ENCODE measurements around the gene ISOC1.
A peak's percentile ranks its signal among the peaks of the same experiment; 100 is the strongest.

The ISOC1 gene

DNA sequence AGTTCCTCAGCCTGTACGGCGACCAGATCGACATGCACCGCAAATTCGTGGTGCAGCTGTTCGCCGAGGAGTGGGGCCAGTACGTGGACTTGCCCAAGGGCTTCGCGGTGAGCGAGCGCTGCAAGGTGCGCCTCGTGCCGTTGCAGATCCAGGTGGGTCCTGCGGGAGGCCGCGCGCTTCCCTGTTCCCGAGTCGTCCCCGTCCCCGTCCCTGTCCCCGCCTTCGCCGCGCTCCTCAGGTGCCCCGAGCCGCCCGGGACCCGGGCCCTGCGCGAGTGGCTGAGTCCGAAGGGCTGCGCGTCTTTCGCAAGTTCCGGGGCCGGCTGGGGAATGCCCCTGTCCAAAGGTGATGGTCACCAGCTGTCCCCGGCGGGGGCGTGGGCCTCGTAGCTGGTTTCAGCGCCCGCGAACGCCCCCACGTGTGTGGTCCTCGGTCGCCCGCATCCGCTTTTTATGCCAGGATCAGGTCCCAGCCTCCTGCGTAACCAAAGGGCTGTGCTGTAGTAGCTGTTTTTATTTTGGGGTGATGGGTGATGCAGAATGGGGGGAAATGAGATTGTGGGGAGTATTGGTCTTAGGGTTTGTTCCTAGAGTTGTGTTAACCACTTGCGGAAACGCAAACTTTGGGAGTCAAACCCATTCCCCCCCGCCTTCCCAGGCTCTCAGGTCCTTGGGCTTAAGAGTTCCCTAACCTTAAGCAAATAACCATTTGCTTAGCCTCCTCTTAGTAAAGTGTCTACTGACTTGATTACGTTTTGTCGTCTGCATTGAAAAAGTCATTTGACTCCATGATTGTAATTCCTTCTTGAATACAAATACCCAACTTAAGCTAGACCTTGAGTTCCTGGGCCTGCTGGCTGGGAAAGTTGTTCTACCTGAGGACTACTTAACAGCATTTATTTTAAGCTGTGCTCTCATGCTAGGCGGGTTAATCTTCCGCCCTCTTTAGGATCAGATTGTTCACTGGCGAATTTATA is 663 bp downstream of the ISOC1 start:
- peak; percentile 55 for DNase-seq (ENCODE audit: low read depth, low spot score)

- no peak for DNase-seq (ENCODE audit: low read depth, low spot score)
Observed at GRCh38 chr5:129096382-129096991, 1.9 kb downstream of the ISOC1 start.

GRCh38 chr5:129097498-129098296 is 3.1 kb downstream of the ISOC1 start:
- DNase-seq (ENCODE audit: low read depth, low spot score) = no peak

- DNase-seq (ENCODE audit: low read depth, low spot score) = no peak
Observed at GRCh38 chr5:129098488-129099183, 4.1 kb downstream of the ISOC1 start.

DNA sequence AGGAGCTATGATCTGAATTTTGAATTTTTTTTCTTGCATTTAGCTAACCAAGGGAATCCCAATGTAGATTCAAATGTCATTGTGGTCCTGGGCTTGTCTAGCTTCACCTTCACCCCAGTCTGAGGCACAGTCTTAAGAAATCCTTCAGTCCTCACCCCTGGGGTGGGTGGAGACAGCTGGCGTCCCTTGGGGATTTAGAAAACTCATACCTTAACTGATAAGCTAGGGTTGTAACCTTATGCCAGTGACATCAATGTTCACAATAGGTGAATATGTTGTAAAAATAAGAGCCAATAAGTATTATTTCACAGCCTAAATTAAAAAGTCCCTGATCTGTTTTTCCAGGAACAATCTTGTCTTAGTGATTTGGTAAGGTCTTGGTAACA is 4.6 kb downstream of the ISOC1 start:
- no peak for DNase-seq (ENCODE audit: low read depth, low spot score)

GRCh38 chr5:129101794-129102193 is 7.2 kb downstream of the ISOC1 start:
- DNase-seq (ENCODE audit: low read depth, low spot score) = no peak

- no peak for DNase-seq (ENCODE audit: low read depth, low spot score)
Observed at GRCh38 chr5:129103397-129103796, 8.8 kb downstream of the ISOC1 start.

- DNase-seq (ENCODE audit: low read depth, low spot score) = no peak
Observed at GRCh38 chr5:129104915-129105455, 10.4 kb downstream of the ISOC1 start.

DNA sequence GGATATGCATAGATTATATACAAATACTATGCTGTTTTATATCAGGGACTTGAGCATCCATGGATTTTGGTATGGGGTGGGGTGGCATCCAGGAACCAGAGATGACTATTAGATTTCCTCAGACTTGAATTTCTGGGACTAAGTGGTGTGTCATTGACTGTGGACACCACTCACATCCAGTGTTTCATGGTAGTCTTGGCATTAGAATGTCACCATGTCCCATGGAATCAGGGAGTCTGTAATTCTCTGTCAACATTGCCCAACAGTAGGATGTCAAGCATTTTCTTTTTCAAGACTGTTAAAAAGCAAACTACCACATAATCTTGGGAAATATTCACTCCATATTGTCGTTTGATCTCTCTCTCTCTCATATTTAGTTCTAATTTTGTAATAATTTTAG is 13.1 kb downstream of the ISOC1 start:
- no peak for DNase-seq (ENCODE audit: low read depth, low spot score)

DNA sequence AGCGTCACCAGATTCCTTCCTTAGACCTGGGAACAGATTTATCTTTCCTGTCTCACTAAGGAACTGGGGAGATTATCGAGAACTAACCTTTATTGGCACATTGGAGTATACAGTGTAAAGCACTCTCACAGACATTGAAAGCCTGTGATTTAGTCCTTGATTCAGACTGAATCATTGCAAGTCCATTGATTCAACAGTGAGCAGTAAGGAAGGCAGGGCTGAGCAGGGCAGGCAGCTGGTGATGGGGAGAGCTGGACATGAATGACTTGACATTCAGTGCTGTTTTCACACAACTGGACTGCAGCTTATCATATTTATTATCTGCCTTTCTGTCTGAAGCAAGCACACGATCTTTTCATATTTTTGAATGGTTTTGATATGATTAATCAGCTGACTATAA is 16.2 kb downstream of the ISOC1 start:
- no peak for DNase-seq (ENCODE audit: low read depth, low spot score)

DNA sequence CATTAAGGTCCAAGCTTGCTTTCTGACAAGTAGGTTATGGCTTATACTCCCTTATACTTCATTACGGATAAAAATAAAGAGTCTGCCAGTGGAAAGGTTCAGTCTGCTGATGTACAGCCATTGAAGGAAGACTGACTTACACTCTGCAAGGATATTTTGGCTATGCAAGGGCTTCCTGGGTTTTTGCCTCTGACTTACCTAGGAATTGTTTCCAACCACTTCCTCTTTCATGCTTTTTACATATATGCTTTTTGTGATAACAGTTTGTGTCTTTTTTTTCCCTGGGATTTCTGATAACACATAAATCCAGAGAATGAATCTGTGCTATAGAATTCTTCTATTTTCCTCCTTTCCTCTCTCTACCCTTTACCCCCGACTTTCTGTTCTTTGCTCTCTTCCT is 16.8 kb downstream of the ISOC1 start:
- no peak for DNase-seq (ENCODE audit: low read depth, low spot score)

DNA sequence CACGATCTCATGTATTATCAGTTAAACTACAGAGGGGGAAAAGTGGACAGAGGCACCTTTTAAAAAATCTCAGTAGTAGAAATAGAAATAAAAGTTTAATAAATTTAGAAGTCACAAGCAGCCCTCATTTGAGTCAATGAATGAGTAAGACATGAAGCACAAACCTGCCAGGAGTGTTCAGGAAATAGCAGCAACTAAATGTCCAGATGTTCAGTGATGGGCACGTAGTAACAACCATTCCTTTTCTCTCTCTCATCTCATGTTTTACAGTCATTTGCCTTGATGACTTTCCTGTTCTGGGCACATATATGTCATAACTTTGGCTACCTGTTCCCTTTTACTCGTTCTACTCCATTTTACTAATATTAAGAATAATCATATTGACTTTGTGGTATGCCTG is 17.7 kb downstream of the ISOC1 start:
- DNase-seq (ENCODE audit: low read depth, low spot score) = no peak

GRCh38 chr5:129113867-129114266 is 19.3 kb downstream of the ISOC1 start:
- DNase-seq (ENCODE audit: low read depth, low spot score) = no peak

DNA sequence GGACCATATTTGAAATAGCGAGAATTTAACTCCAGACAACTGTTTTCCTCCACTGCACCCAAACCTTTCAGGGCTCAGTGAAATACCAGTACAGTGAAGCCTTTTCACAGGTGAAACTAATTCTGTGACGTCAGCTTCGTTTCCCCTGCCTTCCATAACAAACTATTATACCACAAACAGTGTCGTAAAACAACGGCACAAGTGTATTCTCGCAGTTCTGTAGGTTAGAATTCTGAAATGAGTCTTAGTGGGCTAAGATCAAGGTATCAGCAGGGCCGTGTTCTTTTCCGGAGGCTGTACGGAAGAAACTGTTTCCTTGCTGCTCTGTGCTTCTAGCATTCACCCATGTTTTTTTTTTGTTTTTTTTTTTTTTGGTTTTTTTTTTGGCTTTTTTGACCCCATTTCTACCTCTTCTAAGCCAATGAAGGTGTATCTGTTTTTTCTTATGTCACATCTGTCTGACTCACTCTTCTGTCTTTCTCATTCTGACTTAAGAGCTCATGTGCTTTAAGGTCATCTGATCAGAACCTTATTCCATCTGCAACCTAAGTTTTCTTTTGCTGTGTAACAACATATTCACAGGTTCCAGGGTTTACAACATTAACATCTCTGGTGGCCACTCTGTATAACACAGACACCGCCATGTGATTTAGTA is 20.1 kb downstream of the ISOC1 start:
- no peak for DNase-seq (ENCODE audit: low read depth, low spot score)

DNA sequence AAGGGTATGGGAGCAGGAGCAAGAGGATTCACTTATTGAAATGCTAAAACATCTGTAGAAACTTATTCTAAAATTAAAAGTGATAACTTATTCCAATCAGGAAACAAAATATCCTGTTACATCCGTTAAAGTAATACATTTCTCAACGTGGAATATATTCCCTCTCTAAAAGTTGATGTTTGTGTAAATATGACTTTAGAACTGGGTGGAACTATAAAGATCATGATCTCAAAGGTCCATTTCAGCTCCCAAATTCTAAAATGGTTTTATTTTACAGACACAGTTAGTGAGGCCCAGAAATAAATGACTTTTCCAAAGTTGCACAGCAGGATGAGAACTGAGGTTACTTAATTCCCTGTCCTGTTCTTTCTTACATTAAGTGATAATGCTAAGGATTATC is 21.1 kb downstream of the ISOC1 start:
- no peak for DNase-seq (ENCODE audit: low read depth, low spot score)

DNA sequence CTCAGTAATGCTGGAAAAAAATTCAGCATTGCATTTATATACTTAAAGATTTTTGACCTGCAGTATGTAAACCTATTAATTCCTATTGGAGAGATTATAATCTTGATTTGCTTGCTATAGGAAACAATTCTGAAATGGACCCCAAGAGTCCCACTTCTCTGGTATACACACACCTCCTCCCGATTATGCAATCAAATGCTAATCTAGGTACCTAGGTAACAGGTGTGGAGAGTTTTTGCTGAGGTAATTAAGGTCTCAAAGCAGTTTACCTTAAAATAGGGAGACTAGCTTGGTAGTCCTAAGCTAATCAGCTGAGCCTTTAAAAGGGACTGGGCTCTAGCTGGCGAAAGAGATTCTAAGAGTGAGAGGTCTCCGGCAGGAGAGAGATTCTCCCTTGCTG is 22.2 kb downstream of the ISOC1 start:
- no peak for DNase-seq (ENCODE audit: low read depth, low spot score)

DNA sequence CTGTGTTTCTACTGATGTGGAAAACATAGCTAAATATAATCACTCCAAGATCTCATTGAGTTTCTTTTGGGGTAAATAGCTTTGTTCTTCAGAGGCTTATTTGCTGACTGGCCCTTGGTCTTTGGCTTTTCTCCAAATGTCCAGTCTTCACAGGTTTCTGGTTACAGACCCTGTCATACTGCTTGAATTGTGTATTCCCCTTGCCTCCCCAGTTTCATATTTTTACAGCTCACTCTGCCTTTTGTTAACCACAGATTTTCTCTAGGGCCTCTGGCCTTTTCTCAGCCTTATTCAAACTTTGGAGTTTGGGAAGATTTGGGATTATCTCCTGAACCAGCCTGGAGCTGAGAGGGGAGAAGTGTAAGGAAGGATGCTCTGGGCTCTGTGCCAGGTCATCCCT is 23.9 kb downstream of the ISOC1 start:
- peak; percentile 45 for DNase-seq (ENCODE audit: low read depth, low spot score)

GRCh38 chr5:129118826-129119225 is 24.3 kb downstream of the ISOC1 start:
- no peak for DNase-seq (ENCODE audit: low read depth, low spot score)

DNA sequence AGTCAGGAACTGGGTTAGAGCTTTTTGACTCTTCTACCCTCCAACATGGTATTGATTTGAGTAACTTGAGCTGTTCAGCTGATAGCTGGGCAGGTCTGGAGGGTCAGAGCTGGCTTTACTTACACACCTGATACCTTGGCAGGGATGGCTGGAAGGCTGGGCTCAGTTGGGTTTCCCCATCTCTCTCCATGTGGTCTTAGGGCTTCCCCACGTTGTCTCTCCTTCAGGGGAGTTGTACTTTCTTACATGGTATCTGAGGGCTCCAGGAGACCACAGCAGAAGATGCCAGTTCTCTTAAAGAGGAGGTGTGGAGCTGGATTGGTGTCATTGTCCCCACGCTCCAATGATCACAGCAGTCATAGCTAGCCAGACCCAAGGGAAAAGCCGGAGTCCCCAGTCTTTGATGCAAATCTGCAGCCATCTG is 25.6 kb downstream of the ISOC1 start:
- no peak for DNase-seq (ENCODE audit: low read depth, low spot score)

GRCh38 chr5:129122560-129122959 is 28.0 kb downstream of the ISOC1 start:
- no peak for DNase-seq (ENCODE audit: low read depth, low spot score)

DNA sequence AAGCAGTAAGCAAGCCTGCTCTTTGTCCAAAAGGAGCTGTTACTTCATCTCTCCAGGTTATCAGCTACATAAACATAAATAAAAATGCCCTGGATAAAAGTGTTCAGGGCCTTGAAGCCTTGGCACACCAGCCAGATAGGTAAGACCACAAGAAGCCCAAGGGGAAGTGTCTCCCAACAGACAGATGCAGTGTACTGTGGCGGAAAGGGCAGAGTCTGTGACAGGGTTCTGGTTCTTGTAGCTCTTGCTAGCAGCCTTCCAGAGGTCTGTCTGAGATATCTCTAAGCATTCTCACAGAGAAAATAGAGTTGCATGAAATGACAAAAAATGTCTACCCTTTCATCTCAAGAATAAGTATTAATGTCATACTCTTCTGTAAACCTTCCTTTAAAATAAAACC is 30.1 kb downstream of the ISOC1 start:
- no peak for DNase-seq (ENCODE audit: low read depth, low spot score)
